ENCODE measurements around the gene SMDT1.

Gene SMDT1, protein sequence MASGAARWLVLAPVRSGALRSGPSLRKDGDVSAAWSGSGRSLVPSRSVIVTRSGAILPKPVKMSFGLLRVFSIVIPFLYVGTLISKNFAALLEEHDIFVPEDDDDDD

DNA sequence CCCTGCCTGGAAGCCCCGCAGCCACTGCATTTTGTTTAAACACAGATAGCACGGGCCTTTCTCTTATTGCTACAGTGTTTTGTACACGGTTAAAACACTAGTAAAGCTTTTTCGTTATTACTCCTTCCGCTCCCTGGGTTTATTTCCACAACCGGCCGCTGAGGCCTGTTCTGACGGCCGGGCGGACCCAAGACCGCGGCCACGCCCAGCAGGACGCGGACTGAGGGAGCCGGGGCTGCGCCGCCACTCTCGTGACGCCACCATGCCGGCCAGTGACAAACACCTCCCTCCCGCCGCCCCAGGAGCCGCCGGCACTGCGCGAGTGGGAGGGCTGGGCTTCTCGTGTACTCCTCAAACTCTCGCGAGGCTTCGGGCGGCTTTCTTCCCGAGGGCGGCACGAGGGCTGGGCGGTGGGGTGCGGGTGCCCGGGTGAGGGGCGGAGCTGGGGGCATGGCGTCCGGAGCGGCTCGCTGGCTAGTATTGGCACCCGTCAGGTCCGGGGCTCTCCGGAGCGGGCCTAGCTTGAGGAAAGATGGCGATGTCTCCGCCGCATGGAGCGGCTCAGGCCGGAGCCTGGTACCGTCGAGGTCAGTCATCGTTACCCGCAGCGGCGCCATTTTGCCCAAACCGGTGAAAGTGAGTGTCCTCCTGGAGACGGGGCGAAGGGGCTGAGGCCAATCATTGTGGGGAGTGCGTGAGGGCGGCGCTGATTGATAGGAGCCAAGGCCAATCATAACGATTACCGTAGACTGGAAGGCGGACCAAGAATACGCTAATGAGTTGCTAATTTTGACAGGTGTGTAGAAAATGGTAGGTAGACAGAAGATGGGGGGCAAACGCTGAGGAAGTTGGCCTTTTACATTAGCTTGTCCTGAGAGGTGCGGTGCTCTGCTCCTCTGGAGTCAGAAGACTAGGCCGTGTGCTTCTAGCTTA lies at the start of gene SMDT1:
Gene SMDT1 (plus strand): TSS at position 382 of the 933 bp plus-strand sequence. CDS start 69 bp downstream, at position 451.
- peak; percentile 98 for DNase-seq (ENCODE audit: low spot score)

DNA sequence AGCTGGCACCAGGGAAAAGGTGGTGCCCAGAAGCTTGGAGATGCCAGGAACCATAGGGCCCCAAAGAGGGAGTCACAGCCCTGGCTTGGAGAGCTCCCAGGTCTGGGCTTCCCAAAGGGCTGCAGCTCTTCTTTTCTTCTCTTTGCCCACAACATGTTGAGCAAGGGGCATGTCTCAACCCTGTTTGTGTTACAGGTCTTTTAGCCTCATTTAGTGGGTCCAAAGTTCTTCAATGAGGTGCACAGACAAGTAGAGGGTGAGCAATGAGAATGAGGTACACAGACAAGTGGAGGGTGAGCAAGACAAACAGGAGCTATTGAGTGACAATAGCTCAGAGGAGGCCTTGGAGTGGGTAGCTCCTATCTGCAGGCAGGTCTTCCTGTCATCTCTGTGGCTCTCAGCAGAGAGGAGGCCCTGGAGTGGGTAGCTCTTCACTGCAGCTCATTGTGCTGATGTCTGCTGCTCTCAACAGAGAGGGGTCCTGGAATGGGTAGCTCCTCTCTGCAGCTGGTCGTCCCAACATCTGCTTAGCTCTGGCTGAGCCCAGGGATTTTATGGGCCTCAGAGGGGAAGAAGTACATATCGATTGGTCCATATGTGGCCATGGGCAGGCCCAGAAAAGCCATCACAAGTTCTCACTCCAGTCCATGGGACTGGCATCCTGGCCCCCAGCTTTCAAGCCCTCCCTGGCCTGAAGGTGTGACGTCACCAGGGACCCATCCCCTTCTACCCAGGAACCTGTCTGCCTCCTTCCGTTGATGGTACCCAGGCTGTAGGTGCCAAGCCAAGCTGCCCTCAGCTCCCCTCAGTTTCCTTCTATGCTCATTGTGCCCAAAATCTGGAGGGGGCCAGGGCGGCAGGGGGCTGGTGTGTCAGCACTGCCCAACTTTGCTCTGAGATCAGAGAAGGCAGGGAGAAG lies 46.0 kb upstream of the SMDT1 start:
- DNase-seq (ENCODE audit: low spot score), result no peak

DNA sequence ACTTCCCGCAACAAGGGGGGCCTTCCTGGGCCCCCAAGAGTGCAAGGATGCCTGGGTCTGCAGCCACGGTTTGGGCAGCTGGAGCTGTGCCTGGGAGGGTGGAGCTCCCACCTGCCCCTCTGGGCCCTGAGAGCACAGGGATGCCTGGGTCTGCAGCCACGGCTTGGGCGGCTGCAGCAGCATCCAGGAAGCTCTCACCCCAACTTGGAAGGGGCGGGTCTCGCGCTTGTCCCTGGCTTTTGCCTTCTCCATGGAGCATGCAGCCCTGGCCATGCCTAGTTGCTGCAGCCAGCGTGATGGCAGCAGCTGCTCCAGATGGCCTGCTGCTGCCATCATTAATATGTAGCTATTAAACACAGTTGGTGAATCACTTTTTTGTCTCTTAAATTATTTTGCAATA lies 44.2 kb upstream of the SMDT1 start:
- DNase-seq (ENCODE audit: low spot score), result no peak

DNA sequence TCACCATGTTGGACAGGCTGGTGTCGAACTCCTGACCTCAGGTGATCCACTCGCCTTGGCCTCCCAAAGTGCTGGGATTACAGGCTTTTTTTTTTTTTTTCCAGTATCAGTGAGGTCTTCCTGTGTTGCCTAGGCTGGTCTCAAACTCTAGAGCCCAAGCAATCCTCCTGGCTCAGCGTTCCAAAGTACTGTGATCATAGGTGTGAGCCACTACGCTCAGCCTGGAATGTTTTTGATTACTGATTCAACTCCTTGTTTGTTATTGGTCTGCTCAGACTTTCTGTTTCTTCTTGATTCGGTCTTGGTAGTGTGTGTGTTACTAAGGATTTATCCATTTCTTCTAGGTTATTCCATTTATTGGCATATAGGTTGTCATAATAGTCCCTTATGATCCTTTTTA lies 40.2 kb upstream of the SMDT1 start:
- peak; percentile 34 for DNase-seq (ENCODE audit: low spot score)

GRCh38 chr22:42041784-42042183 lies 37.7 kb upstream of the SMDT1 start:
- no peak for DNase-seq (ENCODE audit: low spot score)

DNA sequence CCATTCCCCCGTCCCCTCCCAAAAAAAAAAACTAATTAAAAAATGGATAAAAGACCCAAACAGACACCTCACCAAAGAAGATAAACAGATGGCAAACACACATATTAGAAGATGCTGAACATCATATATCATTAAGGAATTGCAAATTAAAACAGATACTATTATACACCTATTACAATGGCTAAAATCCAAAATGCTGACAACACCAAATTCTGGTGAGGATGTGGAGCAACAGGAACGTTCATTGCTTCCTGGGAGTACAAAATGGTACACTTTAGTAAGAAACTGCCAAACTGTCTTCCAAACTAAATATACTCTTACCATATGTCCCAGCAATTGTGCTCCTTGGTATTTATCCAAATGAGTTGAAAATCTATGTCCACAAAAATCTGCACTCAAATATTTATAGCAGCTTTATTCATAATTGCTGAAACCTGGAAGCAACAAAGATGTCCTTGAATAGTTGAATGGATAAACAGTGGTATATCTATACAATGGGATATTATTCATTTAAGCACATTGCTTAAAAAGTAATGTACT lies 28.8 kb upstream of the SMDT1 start:
- no peak for DNase-seq (ENCODE audit: low spot score)

DNA sequence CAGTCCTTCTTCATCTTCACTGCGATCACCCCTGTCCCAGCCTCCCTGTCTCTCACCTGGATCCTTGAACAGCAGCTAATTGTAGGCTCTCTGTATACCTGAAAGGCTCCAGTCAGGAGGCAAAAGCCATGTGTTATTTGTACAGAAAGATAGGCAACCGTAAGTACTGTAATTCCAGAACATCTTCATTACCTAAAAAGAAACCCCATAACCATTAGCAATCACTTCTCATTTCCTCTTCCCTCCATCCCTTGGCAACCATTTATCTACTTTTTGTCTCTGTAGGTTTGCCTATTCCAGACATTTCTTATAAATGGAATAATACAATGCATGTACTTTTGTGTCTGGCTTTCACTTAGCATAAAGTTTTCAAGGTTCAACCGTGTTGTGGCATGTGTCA lies 26.7 kb upstream of the SMDT1 start:
- DNase-seq (ENCODE audit: low spot score), result no peak

DNA sequence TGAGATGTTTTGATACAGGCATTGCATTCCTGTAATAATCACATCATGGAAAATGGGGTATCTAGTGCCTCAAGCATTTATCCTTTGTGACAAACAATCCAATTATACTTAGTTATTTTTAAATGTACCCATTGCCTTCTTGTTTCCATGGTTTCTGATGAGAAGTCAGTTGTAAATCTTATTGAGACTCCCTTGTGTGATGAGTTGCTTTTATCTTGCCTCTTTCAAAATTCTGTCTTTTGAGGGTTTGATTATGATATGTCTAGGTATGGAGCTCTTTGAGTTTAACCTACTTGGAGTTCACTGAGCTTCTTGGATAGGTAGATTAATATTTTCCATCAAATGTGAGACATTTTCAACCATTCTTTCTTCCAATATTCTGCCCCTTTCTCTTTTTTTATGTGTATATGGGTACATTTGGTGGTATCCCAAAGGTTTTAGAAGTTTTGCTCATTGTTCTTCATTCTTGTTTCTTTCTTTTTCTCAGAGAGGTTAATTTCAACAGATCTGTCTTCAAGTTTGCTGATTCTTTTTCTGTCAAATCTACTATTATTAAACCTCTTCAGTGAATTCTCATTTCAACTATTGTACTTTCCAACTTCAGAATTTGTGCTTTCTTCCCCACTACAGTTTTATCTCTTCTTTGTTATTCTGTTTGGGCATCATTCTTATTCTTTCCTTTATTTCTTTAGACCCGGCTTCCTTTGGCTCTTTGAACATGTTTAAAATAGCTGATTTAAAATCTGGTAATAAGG lies 22.6 kb upstream of the SMDT1 start:
- DNase-seq (ENCODE audit: low spot score), result peak; percentile 4

DNA sequence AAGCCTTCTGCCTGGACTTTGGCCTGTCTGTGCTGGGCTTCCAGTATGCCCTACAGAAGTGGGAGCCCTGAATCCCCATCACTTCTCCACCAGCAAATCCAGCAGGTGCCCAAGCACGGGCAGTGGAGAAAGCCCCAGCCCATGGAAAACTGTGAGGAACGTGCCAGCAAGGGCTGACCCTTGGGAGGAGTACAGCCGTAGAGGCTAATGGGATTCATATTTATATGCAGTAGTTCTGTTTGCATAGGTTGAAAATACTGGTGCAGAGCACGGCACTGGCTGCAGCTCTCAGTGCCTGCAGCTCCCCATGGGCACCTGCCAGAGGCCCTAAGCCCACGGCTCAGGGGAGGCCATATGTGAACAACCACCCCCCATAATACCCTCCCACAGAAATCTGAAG lies 19.0 kb upstream of the SMDT1 start:
- no peak for DNase-seq (ENCODE audit: low spot score)

DNA sequence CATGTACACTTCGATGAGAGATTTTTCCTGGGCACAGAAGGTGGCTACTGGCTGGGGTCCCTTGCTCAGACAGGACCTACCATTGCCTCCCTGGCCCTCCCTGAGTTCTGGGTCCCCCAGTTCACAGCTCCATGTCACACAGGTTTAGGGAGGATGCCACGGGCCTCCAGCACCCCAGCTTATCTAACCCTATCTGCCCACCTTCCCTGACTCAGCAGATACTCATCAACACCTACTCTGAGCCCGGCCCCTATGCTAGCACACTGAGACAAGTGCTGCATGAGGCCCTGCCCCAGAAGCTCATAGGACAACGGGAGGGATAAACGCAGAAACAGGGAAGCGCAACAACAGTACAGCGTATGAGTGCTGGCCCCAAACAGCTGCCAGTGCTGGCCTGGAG lies 18.5 kb upstream of the SMDT1 start:
- DNase-seq (ENCODE audit: low spot score), result no peak

DNA sequence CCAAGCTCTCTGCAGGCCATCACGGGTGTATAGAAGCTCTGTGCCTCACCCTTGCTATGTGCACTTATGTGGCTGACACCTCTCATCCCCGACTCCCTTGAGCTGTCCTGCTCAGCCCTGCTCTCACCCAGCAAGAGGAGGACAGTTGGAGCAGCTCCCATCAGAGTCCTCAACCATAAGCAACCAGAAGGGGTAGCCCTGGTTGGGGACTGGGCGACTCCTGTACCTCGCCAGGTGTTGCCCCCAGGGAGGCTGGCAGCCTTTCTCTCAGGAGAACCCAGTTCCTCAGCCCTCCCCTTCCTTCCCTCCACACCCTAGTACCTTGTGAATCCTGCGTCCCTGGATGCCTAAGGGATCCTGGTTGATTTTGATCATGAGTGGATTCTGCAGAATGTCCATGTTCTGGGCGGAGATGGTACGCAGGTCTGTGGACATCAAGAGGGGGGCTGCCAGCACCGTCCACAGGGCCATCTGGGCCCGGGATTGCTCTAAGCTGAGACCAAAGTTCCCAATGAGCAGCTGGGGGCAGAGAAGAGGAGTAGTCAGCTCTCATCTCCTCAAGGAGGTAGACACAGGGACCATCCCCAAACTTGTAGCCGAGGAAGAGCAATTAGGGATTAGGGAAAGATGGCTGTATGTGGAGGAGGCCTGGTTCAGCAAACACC lies 16.9 kb upstream of the SMDT1 start:
- peak; percentile 3 for DNase-seq (ENCODE audit: low spot score)

GRCh38 chr22:42064629-42065028 lies 14.9 kb upstream of the SMDT1 start:
- peak; percentile 2 for DNase-seq (ENCODE audit: low spot score)

GRCh38 chr22:42065438-42066125 lies 13.9 kb upstream of the SMDT1 start:
- DNase-seq (ENCODE audit: low spot score), result peak; percentile 3

DNA sequence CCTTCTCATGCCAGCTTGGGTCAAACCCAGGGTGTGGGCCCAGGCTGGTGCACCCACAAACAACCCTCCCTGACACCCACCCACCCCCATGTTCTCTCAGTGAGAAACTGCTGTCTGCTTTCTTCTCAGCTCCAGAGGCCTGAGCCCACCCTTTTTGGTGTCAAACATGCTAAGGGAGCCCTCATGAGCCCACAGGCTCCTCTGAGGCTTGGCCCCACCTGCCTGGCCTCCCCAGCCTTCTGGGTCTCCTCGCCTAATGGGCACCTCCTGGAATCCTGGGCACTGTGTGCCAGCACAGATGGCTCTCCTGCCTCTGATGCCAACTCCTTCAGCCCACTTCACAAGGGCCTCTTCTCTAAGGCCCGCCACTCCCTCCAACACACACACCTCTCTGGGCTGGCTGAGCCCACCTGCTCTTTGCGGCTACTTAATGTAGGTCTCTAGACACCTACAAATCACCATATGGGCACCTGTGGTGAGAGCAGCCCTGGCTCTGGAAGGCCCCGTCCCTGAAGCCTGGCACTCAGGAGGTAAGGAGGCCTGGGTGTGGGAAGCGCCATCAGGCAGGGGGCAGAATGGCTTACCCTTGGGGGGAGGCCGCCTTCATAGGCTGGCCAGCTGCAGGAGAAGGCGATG lies 13.3 kb upstream of the SMDT1 start:
- no peak for DNase-seq (ENCODE audit: low spot score)

GRCh38 chr22:42066937-42067336 lies 12.6 kb upstream of the SMDT1 start:
- peak; percentile 1 for DNase-seq (ENCODE audit: low spot score)

GRCh38 chr22:42067671-42068251 lies 11.7 kb upstream of the SMDT1 start:
- no peak for DNase-seq (ENCODE audit: low spot score)

DNA sequence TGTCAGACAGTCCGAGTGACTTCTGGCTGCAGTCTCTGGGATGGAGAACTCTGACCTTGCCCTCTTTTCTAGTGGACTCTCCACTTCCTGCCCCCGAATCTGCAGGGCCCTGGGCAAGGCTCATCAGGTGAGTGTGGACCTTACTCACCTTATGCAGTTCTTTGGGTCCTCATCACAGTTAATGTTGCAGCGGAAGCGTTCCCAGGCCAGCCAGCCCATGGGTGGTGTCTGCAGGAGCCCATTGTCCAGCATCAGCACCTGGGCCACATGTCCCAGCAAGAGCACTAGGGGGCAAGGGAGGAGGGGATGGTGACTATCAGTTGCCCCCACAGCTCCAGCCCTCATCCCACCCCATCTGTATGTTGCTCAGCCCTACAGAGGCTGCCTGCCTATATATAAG lies 11.2 kb upstream of the SMDT1 start:
- no peak for DNase-seq (ENCODE audit: low spot score)

DNA sequence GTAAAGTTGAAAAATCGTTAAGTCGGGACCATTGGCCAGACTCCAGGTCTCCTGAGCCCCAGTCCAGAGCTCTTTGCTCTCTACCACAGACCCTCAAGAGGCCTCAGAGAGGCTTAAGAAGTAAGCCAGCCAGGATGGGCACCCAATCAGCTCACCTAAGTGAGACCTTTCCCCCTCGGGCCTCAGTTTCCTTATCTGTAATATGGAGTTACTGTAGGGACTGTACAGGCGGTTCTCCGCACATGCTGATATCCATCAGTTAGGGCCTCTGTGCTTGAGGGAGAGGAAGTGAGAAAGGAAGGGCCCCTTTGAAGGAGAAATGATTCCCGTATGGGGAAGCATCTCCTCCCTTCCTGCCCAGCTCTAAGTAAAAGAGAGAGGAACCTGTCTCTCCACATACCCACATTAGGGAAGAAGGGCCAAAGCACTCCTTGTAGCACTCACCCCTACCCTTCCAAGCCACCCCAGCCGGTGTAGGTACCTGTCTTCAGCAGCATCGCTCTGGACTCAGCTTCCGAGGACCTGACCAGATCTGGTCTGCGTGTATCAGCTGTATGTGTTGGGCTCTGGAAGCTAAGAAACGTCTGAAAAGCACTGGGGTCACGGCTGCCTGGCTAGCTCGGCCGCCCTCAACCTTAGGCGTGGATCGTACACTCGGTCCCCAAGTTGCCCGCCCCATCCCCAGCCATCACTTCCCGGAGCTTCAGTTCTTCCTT lies 9.5 kb upstream of the SMDT1 start:
- DNase-seq (ENCODE audit: low spot score), result no peak

Measured in AG20443 (cell line).